ENCODE results near the gene TTC23L.

DNA sequence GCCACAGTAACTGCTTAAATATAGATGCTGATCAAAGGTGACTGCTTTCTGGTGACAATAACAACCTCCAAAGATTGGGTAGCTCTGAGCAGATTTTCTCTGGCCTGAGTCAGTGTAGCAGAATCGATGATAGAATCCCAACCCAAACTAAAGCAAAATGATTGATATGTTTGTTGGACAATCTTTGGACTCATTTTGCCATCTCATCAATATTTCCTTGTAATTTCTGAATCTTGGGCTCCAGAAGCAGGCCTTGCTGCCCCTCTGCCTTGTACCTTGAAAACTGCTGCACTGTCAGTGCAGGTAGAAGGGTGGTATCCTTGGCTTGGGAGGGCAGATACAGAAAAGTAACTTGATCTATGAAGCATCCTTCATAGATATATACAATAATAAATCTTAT is 18.9 kb downstream of the TTC23L start:
- TF ChIP-seq, protein P1, sequence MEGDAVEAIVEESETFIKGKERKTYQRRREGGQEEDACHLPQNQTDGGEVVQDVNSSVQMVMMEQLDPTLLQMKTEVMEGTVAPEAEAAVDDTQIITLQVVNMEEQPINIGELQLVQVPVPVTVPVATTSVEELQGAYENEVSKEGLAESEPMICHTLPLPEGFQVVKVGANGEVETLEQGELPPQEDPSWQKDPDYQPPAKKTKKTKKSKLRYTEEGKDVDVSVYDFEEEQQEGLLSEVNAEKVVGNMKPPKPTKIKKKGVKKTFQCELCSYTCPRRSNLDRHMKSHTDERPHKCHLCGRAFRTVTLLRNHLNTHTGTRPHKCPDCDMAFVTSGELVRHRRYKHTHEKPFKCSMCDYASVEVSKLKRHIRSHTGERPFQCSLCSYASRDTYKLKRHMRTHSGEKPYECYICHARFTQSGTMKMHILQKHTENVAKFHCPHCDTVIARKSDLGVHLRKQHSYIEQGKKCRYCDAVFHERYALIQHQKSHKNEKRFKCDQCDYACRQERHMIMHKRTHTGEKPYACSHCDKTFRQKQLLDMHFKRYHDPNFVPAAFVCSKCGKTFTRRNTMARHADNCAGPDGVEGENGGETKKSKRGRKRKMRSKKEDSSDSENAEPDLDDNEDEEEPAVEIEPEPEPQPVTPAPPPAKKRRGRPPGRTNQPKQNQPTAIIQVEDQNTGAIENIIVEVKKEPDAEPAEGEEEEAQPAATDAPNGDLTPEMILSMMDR (IDR thresholded peaks at IDR 0.05; ENCODE audit: low read depth, low read length) = no peak
- no peak for TF ChIP-seq EZH2phosphoT487 (IDR thresholded peaks at IDR 0.05; ENCODE audit: low read depth)
